Muscle of back (tissue), 11 donors: ENCODE results near the gene INVS. TPM values are rescaled to one million over a fixed set of nuclear protein-coding genes. Genes with fewer than 3 reads are reported as not detected.
"Not testable (repeated sequence)": the region's sequence is repeated elsewhere in the genome, so short reads cannot be mapped to it uniquely, and the experiment has no call there.

Source experiments
- DNase-seq, 3 donors: peaks; one replicate each; pipeline versions ENCODE4 v3.0.0 to v3.0.0-alpha.2; 2013
- polyA plus RNA-seq, 10 donors: library from polyadenylated mRNA; unstranded; fragments of 120-200 nt; gene quantifications; one replicate each; pipeline ENCODE4 v1.2.1, GENCODE V29; 2013; ENCODE audit not compliant: insufficient read length in 10 of 10

The INVS gene
- polyA plus RNA-seq, 10 donors: 8.3 to 14.2 (median 11.8) TPM

DNA sequence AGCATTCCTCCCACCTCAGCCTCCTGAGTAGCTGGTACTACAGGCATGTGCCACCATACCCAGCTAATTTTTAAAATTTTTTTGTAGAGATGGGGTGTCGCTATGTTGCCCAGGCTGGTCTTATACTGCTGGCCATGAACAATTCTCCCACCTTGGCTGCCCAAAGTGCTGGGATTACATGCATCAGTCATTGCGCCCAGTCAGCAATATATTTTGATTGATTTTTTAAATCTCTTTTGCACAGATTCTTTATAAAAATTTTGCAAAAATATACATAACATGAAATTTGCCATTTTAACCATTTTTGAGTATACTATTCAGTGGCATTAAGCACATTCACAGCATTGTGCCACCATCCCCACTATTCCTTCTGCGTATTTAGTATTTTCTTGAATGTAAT is 94.0 kb downstream of the INVS start:
- no peak for DNase-seq

DNA sequence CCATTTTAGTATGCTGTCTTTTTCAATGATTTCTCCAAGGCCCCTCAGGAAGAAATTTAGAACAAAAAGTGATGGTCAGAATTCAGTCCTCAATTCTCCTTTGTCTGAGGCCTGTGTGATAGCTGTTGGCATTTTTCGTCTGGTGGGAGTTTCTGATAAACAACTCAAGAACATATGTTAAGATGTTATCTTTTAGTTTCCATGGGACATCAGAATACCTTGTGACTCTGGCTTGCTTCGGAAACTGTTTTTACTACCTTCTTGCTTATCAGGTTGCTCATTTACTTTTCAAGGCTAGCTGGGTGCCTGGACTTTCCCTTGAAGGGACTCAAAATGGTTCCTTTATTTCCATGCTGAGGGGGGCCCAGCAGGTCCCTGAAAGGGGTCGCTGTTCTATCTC is 97.2 kb downstream of the INVS start:
- DNase-seq: no peak

DNA sequence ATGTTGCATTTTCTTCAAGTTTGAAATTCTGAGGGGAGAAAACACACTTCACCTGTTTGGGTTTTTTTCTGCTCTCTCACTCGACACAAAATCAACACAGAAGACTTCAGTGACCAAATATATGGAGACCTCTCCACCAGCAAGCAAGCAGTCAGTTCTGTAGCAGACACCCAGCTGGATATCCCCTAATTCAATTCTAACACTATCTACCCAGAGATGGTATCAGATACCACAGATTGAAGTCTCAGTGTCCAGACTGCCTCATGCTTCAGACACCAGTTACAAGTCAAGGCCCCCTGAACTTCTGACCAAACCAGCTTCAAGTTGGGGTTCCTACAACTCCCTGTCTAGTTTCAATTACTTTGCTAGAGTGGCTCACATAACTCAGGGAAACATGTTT is 97.8 kb downstream of the INVS start:
- DNase-seq: no peak

DNA sequence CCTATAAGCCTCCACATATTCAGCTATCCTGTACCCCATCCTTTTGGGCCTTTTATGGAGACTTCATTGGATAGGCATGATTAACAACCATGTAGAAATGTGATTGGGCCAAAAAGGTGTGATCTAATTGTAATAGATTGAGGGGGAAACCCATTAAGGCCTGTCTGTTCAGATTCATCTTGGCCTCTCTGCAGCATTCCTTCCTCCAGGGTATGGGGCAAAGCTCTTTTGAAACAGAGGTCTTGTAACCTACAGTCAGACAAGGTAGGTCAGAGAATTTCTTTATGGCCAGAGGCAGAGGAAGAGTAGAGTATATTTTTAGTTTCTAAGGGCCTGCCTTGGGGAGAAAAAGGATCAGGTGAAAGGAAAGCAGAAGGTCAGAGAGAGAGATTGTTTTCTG is 98.5 kb downstream of the INVS start:
- DNase-seq: no peak

DNA sequence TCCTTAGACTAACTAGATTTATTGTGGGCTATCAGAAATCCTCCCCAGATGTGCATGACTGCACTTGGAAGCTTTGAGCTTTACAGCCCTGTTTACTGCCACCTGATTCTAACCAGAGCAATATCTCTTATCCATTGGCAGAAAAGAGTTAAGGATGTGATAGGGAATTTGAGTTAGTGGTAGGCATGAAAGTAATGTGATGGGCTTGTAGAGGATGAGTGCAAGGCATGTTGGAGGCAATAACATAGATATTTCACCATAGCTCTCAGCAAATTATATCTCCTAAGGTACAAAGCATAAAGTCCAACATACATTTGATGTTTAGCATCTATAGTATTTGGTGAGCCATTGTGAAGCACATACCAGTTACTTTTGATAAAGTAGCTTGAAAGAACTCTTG is 103.8 kb downstream of the INVS start:
- no peak for DNase-seq

DNA sequence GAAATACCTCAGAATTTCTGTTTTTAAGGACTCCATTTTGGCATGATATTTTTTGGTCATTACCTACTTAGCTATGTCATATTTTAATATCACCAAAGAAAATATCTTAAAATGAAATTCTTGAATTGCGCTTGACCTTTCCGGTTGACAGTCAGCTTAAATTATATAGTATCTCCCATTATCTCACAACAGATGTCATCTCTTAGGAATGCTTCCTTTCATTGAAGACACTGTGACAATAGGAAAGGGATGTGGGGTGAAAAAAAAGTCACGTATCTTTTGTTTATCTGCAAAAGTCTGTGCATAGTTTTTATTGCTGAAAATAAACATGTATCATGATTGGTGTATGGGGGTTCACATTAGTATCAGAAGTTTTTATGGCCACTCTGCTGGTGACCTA is 105.8 kb downstream of the INVS start:
- no peak for DNase-seq

DNA sequence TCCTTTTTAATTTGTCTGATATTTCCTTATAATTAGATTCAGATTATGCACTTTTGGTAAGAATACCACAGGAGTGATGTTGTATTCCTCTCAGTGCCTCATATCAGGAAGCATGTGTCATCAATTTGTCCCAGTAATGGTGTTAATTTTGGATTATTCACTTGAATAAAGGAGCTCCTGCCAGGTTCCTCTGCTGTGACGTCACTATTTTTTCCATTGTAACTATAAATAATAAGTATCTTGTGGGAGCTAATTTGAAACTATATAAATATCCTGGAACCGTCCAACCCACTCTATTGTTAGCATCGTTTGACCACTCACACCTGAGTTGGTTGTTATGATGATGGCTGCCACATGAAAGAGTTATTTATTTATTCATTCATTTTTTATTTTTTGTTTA is 107.9 kb downstream of the INVS start:
- DNase-seq: peak in 2 of 3 donors; percentile 18 to 29

DNA sequence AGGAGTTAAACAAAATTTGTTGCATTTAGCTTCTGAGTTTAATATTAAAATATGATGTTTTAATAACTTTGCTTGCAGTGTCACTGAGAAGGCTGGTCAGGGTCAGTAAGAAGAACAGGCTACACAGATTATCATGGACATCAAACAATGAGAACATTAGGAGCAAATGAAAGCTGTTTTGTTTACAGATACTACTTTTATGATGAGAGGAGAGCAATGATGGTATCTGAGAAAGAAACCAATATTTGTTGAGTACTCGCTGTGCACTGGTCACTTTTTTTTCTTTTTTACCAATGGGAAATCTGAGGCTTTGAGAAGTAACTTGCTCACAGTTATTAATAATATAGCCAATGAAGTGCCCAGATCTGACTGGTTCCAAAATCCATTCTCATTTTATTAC is 109.6 kb downstream of the INVS start:
- no peak for DNase-seq

DNA sequence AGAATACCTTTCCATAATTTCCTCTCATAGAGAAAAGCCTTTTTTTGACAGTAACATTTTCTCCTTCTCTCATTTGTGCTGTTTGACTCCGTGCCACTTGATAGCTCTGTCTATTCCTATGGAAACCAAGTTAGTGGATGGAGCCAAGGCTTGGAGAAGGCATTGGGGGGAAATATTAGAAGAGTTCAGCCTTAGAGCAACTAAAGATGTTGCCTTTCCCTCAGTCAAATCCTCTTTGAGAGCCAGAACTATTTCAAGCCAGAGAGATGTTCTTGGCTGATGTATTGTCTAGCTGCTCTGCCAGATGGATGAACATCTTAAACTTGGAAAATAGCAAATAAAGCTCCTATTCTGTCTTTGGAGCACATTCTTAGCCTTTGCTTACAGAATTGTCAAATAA is 112.4 kb downstream of the INVS start:
- peak; percentile 86 to 96 (median 90) for DNase-seq

DNA sequence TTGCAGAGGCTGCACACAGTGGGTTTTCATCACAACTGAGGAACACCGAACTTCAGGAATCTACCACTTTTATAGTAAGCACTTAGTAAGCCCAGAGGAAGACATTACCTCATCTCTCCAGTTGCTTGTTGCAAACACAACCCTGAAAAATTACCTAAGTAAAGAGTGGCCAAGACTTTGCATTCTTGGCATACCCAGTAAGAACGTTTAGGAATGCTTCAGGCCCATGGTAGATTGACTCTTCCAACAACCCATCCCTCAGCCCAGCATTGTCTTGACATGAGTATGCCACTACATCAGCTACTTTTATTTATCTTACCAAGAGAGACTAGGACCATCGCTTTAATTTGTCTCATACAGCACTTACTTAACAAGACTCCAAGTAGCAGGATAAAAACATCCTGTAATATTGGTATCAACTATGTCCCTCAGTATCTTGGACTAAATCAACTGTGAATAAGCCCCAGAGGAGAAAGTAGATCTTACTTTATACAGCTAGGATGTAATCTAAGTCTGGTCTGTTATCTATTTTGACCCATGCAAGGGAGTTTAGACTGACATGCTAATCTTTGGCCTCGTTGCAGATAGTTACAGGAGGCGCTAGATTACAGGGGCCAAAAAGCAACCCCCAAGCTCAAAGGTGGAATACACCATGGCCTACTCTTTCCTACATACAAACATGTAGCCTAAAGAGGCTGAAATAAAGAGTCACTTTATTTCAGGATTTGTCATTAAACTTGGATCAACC is 114.9 kb downstream of the INVS start:
- peak; percentile 28 to 46 (median 45) for DNase-seq

DNA sequence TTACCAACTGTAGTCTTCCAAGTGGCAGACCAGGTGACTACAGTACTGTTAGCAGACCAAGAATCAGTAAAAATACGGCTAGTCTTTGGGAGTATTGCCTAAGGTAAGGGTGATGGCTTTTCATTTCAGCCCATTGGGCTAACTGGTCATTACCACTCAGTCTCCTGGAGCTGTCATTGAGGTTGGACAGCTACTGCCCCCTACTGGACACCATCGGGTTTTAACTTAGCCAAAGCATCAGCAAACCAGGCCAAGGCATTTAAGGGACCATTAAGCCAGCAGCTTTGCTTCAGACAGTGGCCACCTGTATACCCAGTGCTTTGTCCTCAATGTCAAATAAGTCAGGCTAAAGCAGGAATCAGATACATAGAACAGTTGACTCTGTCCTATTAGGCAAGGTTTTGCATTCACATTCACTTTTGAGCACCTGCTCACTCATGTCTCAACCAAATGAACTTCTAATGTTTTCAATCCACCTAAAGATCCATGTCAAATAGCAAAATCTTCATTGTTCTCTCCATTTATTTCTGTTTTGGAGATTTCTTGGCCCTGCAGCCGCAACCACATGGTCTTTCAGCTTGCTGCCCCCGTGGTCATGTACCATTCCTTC is 117.2 kb downstream of the INVS start:
- DNase-seq: peak in 2 of 3 donors; percentile 16 to 30

DNA sequence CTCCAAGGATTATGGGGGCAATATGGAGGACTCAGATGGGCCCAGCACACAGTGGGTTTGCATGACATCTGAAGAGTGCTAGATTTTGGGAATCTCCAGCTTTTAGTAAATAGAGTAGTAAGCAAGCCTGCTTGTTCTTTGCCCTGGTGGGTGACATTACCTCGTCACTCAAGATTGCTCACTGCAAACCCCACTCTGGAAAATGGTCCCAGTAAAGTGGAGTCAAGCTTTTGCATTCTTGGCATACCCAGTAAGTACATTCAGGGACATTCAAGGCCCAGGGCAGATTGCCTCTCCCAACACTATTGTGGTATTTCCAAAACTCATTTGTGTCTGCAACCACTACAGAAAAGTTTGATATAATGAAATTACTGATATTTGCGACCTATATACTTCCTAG is 118.5 kb downstream of the INVS start:
- DNase-seq: no peak

DNA sequence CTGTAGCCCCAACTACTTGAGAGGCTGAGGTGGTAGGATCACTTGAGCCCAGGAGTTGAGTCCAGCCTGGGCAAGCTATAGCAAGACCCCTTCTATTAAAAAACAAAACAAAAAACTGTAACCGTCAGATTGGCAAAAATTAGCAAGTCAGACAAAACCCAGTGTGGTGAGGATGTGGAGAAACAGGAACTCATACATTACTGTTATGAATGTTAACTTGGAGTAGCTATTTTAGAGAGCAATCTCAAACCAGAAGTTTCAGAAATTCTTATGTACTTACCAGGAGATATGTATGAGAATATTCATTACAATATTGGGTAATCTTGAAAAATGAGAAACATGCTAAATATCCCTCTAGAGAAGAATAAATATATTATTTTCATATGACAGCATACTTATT is 120.3 kb downstream of the INVS start:
- no peak for DNase-seq

DNA sequence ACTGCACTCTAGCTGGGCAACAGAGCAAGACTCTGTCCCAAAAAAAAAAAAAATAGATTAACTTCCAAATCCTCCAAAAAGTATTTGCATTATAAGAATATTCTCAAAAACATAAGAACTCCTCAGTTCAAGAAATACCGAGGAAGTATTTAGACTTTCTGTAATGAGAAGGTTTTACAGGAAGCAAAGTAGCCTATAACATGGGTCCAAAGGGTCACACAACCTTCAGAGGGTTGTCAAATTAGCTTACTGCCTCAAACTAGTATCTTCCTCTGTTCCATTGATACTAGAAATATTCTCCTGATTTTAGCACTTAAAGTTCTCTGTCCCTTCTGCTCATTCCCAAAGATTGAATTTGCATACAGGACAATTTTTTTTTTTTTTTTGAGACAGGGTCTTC is 121.9 kb downstream of the INVS start:
- DNase-seq: no peak

DNA sequence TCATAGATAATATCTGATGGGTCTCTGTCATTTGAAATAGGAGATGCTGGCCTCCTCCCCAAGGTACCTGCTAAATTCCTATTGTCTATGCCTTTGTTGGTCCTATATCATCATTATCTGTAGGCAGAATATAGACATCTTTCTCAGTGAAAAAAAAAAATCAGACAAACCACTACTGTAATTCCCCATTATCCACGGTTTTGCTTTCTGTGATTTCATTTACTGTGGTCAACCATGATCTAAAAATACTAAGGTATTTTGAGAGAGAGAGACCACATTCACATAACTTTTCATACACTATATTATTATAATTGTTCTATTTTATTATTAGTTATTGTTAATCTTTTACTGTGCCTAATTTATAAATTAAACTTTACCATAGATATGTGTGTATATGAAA is 122.5 kb downstream of the INVS start:
- DNase-seq: no peak

DNA sequence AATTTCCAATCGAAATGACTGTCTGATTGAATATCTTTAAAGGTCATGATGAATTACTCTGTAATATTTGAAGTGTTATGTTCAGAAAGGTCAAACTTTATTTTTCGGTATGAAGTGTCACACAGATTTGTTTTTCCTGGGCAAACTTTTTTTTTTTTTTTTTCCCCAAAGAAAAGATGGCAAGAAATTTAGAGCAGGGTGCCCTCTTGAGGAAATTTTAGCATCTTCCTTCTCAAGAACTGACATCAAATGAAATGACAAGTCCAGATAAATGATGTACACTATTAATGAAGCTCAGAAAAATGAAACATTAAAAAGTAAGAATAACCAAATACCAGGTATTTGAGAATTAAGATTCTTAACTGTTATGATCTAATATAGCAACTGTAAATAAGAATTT is 123.6 kb downstream of the INVS start:
- peak; percentile 29 to 46 (median 38) for DNase-seq

DNA sequence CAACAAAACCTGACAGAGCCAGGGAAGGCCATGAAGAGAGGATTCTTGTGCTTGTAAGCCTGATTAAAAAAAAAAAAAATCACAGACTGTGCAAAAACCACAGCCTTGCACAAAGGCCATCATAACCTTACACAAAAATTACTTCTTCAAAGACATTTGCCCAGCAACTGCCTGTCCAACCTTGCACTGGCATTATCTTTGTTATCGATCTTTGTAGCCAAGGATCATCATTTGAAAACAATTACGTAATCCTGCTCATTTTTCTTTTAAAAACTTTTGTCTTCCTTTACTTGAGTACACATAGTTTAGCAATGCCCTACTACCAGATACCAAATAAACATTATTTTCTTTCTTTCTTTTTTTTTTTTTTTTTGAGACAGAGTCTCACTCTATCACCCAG is 128.6 kb downstream of the INVS start:
- no peak for DNase-seq

DNA sequence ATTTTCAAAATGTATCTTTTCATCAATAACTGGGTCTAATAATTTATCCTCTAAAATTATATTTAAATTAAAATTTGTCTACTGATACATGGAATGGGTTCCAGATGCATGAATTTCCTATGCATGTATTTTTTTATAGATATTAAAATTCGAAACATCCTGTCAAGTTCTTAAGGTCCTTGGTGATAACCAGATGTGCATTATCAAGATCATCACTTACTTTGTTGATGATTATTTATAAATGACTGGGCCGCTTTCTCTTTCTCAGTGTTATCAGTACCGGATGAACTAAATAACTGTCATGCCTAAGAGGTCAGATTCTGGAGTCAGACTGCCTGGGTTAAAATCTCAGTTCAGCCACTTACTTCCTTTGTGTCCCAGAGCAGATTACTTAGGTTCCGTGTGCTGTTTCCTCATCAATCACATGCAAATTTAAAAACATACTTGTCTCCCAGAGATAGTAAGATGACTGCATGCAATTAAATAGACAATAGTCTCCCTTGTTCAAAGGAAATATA is 129.4 kb downstream of the INVS start:
- DNase-seq: no peak

DNA sequence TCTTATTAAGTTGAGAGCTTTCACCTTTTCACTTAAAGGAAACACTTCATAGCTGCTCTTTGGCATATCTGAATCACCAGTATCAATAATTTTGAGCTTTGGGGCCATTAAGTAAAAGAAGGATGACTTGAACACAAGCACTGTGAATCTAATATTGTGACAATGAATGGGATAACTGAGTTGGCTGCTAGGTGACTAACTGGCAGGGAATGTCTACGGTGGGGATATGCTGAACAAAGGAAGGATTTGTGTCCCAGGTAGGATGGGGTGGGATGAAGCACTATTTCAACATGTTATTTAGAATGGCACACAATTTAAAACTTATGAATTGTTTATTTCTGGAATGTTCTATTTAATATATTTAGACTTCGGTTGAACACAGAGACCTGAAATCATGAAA is 130.1 kb downstream of the INVS start:
- DNase-seq: no peak

DNA sequence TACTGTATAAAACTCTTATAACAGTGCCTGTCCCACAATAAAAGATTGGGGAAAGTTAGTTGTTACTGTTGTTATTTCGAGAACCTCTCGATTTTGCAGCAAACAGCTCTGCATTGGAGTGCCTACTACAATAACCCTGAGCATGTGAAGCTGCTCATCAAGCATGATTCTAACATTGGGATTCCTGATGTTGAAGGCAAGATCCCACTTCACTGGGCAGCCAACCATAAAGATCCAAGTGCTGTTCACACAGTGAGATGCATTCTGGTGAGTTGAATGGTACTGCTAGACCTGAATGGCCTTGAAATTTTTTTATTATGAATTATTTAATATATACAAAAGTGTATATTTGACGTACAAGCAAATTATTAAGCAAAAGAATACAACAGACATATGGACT is 130.5 kb downstream of the INVS start:
- no peak for DNase-seq

DNA sequence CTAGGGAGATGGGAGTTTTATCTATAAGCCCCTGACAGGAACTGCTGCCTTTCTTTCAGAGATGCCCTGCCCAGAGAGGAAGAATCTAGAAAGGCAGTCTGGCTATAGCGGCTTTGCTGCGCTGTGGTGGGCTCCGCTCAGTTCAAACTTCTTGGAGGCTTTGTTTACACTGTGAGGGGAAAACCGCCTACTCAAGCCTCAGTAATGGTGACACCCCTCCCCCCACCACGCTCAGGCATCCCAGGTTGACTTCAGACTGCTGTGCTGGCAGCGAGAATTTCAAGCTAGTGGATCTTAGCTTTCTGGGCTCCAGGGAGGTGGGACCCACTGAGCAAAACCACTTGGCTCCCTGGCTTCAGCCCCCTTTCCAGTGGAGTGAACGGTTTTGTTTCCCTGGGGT is 137.9 kb downstream of the INVS start:
- DNase-seq: not testable (repeated sequence)

DNA sequence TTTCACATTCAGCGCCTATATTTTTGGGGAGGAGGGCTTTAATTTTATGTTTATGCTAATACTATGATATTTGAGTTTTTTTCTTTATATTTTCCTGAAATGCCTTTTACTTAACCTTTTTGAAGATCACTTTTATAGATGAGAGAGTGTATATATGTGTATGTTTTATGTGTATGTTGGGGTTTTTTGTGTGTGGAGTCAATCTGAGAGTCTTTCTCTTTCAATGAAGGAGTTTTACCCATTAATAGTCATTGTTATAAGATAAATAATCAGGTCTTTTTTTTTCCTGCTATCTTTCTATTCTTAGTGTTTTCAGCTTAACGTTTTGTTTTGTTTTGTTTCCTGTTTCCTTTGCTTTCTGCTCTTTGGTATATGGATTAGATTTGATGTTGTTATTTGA is 141.5 kb downstream of the INVS start:
- DNase-seq: no peak

DNA sequence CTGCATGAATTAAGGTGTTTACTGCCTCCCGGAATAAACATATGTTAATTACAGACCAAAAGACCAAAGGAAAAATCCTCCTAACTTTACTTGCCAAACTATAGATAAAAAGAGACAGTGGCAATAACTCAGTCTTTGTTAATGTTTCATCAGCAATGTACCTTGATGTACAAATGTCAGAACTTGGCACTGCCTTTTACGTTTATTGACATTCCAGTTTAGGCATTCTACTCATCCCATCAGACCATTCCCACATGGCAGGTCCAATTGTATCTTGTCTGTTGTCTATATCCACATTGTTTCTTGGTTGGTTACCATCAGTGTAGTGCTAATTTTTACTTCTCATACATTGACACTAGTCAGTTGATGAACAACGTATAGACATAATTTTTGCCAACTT is 168.2 kb downstream of the INVS start:
- DNase-seq: no peak

DNA sequence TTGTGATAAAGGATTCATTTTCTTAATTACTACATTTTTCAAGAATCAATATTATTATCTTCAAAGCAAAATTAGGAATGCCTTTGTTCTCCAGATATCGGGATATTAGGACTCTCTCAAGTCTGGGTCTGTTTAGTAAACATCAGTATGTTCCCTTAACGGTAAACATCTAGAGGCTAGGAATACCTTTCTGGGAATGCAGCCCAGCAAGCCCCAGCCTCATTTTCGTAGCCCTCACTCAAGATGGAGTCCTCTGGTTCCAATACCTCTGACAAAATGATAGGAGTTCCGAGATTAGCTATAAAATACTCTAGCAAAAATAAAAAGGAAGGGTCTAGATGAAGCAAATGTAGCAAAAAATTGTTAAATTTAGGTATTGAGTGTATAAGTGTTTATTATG is 169.2 kb downstream of the INVS start:
- no peak for DNase-seq
